GM18508 (cell line): Measurements from ENCODE around the gene NDRG2.

Source experiments
- ATAC-seq: cut with Tn5 transposase; IDR thresholded peaks from one replicate; pipeline ENCODE4 v1.9.1; 2021; ENCODE audit warnings: moderate number of reproducible peaks; ENCODE audit not compliant: insufficient read depth, unreplicated experiment

Gene NDRG2

GRCh38 chr14:20980906-20981305, 44.0 kb downstream of the NDRG2 start:
- ATAC-seq: no peak

GRCh38 chr14:20978687-20979086, 46.2 kb downstream of the NDRG2 start:
- no peak for ATAC-seq

DNA sequence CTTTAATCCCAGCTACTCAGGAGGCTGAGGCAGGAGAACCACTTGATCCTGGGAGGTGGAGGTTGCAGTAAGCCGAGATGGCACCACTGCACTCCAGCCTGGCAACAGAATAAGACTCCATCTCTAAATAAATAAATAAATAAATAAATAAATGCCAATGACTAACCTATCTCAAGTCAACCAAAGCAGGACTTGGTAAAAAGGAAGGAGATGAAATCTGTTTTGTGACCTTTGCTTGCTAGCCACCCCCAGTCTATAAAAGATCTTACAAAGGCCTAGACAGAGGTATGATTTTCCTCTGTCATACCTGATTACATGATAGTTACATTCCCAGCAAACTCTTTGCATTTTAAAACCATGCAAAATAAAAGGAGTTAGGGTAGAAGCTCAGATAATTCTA, 48.6 kb downstream of the NDRG2 start:
- ATAC-seq: no peak

GRCh38 chr14:20973501-20973900, 51.4 kb downstream of the NDRG2 start:
- no peak for ATAC-seq

- peak; percentile 19 for ATAC-seq
Measured at GRCh38 chr14:20971705-20972021, 53.2 kb downstream of the NDRG2 start.

DNA sequence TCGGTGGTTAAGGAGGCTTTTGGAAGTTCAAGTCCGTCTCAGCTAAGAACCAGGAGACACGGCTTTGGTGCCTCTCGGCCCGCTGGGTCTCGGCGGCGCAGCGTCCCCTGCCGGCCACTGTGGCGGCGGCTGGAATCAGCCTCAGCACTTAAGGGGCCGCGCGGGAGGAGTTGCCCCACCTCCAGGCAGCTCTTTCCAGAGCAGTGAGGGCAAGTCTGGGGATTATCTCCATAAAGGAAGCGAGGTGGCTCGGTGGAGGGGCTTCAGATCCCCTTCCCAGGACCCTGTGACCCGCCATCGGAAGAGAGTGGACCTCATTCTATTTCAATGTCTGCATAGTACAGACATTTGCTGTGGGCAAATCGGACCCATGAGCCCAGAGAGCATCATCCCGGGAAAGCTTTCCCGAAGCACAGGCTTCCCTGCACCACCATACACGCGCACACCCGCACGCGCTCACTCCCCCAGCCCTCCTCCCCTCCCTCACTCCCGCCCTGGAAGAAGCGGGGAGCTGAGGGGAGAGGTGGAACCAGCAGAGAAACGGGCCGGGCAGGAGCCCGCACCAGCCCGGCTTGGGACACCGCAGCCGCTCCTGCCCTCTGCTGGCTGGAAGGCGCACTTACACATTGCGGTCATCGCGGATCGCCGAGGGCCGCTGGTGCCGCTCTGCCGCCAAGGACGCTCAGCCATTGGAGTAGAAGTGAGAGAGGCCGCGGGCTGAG, 53.7 kb downstream of the NDRG2 start:
- peak; percentile 52 for ATAC-seq

- no peak for ATAC-seq
Measured at GRCh38 chr14:20970647-20970982, 54.2 kb downstream of the NDRG2 start.

- ATAC-seq: no peak
Measured at GRCh38 chr14:20969336-20969735, 55.5 kb downstream of the NDRG2 start.
